Femur (tissue), 1 donor: ENCODE results near the gene CMTM2.

Experiments
- DNase-seq: peaks from one replicate; pipeline ENCODE4 v3.0.0-alpha.2; 2017

Gene CMTM2

GRCh38 chr16:66578651-66579531, at the start of gene CMTM2:
Gene CMTM2 (plus strand): TSS chr16:66579463. CDS start chr16:66579608, 145 bp downstream.
- peak; percentile 70 for DNase-seq

GRCh38 chr16:66529475-66529874, 49.8 kb upstream of the CMTM2 start:
- no peak for DNase-seq

- DNase-seq, result no peak
Observed at GRCh38 chr16:66534376-66534799, 44.9 kb upstream of the CMTM2 start.

GRCh38 chr16:66536525-66536924, 42.7 kb upstream of the CMTM2 start:
- DNase-seq, result no peak

- DNase-seq, result no peak
Observed at GRCh38 chr16:66537236-66537635, 42.0 kb upstream of the CMTM2 start.

- DNase-seq, result no peak
Observed at GRCh38 chr16:66538910-66539309, 40.4 kb upstream of the CMTM2 start.

- no peak for DNase-seq
Observed at GRCh38 chr16:66539623-66540469, 39.4 kb upstream of the CMTM2 start.

- DNase-seq, result no peak
Observed at GRCh38 chr16:66541388-66542355, 37.6 kb upstream of the CMTM2 start.

- no peak for DNase-seq
Observed at GRCh38 chr16:66542396-66542795, 36.9 kb upstream of the CMTM2 start.

GRCh38 chr16:66543541-66543940, 35.7 kb upstream of the CMTM2 start:
- DNase-seq, result no peak

GRCh38 chr16:66544016-66544757, 35.1 kb upstream of the CMTM2 start:
- no peak for DNase-seq

GRCh38 chr16:66547101-66547989, 31.9 kb upstream of the CMTM2 start:
- DNase-seq, result no peak

GRCh38 chr16:66548068-66548467, 31.2 kb upstream of the CMTM2 start:
- DNase-seq, result no peak

GRCh38 chr16:66548868-66549267, 30.4 kb upstream of the CMTM2 start:
- no peak for DNase-seq

GRCh38 chr16:66549284-66550131, 29.8 kb upstream of the CMTM2 start, which contains the start of gene TK2:
Gene TK2 (minus strand): TSS chr16:66550122. CDS start chr16:66550061, 61 bp downstream.
- peak; percentile 88 for DNase-seq

- DNase-seq, result peak; percentile 53
Observed at GRCh38 chr16:66551348-66551759, 27.9 kb upstream of the CMTM2 start.

- no peak for DNase-seq
Observed at GRCh38 chr16:66551788-66552285, 27.4 kb upstream of the CMTM2 start.

GRCh38 chr16:66552286-66553177, 26.7 kb upstream of the CMTM2 start, which contains the start of gene CKLF:
Gene CKLF (plus strand): TSS chr16:66552576. CDS start chr16:66552716, 140 bp downstream.
- peak; percentile 94 for DNase-seq
